Measurements from ENCODE around the gene FOXL3.

FOXL3 gene

GRCh38 chr7:266851-267840 lies 22.8 kb upstream of the FOXL3 start:
- no peak for DNase-seq (ENCODE audit: low spot score)

- DNase-seq (ENCODE audit: low spot score): no peak
Measured at GRCh38 chr7:268991-269390, 21.0 kb upstream of the FOXL3 start.

- no peak for DNase-seq (ENCODE audit: low spot score)
Measured at GRCh38 chr7:269721-270120, 20.2 kb upstream of the FOXL3 start.

- no peak for DNase-seq (ENCODE audit: low spot score)
Measured at GRCh38 chr7:270351-270983, 19.5 kb upstream of the FOXL3 start.

GRCh38 chr7:271266-272107 lies 18.5 kb upstream of the FOXL3 start:
- DNase-seq (ENCODE audit: low spot score): peak; percentile 21

GRCh38 chr7:272108-272615 lies 17.8 kb upstream of the FOXL3 start:
- DNase-seq (ENCODE audit: low spot score): no peak

GRCh38 chr7:272631-273030 lies 17.3 kb upstream of the FOXL3 start:
- DNase-seq (ENCODE audit: low spot score): no peak

GRCh38 chr7:273327-273726 lies 16.6 kb upstream of the FOXL3 start:
- DNase-seq (ENCODE audit: low spot score): no peak

GRCh38 chr7:274266-274665 lies 15.7 kb upstream of the FOXL3 start:
- DNase-seq (ENCODE audit: low spot score): no peak

GRCh38 chr7:276230-276835 lies 13.6 kb upstream of the FOXL3 start:
- no peak for DNase-seq (ENCODE audit: low spot score)

GRCh38 chr7:277228-277627 lies 12.7 kb upstream of the FOXL3 start:
- DNase-seq (ENCODE audit: low spot score): no peak

- DNase-seq (ENCODE audit: low spot score): no peak
Measured at GRCh38 chr7:278081-278480, 11.9 kb upstream of the FOXL3 start.

GRCh38 chr7:279821-280220 lies 10.1 kb upstream of the FOXL3 start:
- DNase-seq (ENCODE audit: low spot score): no peak

GRCh38 chr7:280461-280860 lies 9.5 kb upstream of the FOXL3 start:
- DNase-seq (ENCODE audit: low spot score): no peak

GRCh38 chr7:281637-282036 lies 8.3 kb upstream of the FOXL3 start:
- no peak for DNase-seq (ENCODE audit: low spot score)

- DNase-seq (ENCODE audit: low spot score): no peak
Measured at GRCh38 chr7:282621-283020, 7.3 kb upstream of the FOXL3 start.

GRCh38 chr7:284762-285722 lies 4.9 kb upstream of the FOXL3 start:
- no peak for DNase-seq (ENCODE audit: low spot score)

GRCh38 chr7:285731-286130 lies 4.2 kb upstream of the FOXL3 start:
- no peak for DNase-seq (ENCODE audit: low spot score)

- no peak for DNase-seq (ENCODE audit: low spot score)
Measured at GRCh38 chr7:286266-286665, 3.7 kb upstream of the FOXL3 start.

GRCh38 chr7:288671-289101 lies 1.3 kb upstream of the FOXL3 start:
- DNase-seq (ENCODE audit: low spot score): no peak
